ENCODE data around the gene RETREG3. TPM values are rescaled to one million over a fixed set of nuclear protein-coding genes. Genes with fewer than 3 reads are reported as not detected.
A peak's percentile ranks its signal among the peaks of the same experiment; 100 is the strongest.

Gene RETREG3
- total and polyA plus RNA-seq, 2 of the 13 experiments (the other 11 are each of a cell fraction or from before 2014, with no cell fraction given) = 47.0 to 55.8 TPM

DNA sequence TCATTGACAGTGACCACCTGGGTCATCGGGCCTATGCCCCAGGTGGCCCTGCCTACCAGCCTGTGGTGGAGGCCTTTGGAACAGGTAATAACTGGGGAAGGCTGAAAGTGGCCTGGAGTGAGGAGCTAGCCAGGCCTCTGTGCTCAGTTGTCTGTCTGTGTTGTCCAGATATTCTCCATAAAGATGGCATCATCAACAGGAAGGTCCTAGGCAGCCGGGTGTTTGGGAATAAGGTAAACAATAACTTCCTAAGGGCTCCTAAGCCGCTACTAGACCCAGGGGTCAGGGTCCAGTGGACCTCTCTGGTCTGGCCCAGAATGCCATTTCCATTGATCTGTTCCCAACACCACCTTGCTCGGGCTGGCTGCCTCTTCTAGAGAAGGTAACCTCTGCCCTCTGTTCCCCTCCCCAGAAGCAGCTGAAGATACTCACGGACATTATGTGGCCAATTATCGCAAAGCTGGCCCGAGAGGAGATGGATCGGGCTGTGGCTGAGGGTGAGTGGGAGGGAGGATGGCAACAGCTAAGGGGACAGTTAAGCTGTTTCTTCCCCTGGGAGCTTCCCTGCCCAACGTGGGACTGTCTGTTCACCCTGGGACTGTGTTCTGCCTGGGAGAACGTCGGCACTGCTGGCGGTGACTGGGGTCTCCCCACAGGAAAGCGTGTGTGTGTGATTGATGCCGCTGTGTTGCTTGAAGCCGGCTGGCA, 44.2 kb downstream of the RETREG3 start (continued):
- TF ChIP-seq, protein P1, sequence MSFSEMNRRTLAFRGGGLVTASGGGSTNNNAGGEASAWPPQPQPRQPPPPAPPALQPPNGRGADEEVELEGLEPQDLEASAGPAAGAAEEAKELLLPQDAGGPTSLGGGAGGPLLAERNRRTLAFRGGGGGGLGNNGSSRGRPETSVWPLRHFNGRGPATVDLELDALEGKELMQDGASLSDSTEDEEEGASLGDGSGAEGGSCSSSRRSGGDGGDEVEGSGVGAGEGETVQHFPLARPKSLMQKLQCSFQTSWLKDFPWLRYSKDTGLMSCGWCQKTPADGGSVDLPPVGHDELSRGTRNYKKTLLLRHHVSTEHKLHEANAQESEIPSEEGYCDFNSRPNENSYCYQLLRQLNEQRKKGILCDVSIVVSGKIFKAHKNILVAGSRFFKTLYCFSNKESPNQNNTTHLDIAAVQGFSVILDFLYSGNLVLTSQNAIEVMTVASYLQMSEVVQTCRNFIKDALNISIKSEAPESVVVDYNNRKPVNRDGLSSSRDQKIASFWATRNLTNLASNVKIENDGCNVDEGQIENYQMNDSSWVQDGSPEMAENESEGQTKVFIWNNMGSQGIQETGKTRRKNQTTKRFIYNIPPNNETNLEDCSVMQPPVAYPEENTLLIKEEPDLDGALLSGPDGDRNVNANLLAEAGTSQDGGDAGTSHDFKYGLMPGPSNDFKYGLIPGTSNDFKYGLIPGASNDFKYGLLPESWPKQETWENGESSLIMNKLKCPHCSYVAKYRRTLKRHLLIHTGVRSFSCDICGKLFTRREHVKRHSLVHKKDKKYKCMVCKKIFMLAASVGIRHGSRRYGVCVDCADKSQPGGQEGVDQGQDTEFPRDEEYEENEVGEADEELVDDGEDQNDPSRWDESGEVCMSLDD (CRISPR knock-in tag; IDR thresholded peaks at IDR 0.05; ENCODE audit: borderline replicate concordance) = no peak
- TF ChIP-seq HOXA9 (CRISPR knock-in tag; IDR thresholded peaks at IDR 0.05; ENCODE audit: borderline replicate concordance) (no peak), GMEB1 (CRISPR knock-in tag; IDR thresholded peaks at IDR 0.05; ENCODE audit: borderline replicate concordance) (peak; percentile 45), ZNF124 (CRISPR knock-in tag; IDR thresholded peaks at IDR 0.05) (peak; percentile 74; the same call in 1 of the 2 replicates), RFXAP (CRISPR knock-in tag; IDR thresholded peaks at IDR 0.05; ENCODE audit: borderline replicate concordance) (peak; percentile 59; the same call in 1 of the 2 replicates), PHF20 (CRISPR knock-in tag; IDR thresholded peaks at IDR 0.05) (peak; percentile 43; the same call in 1 of the 2 replicates), TFDP1 (CRISPR knock-in tag; IDR thresholded peaks at IDR 0.05; ENCODE audit: borderline replicate concordance) (no peak), ZNF24 (IDR thresholded peaks at IDR 0.05) (no peak), ZNF350 (CRISPR knock-in tag; IDR thresholded peaks at IDR 0.05; ENCODE audit: borderline replicate concordance, low read depth) (peak; percentile 46), SALL1 (CRISPR knock-in tag; IDR thresholded peaks at IDR 0.05) (peak; percentile 93), PITX1 (CRISPR knock-in tag; IDR thresholded peaks at IDR 0.05) (peak; percentile 83), ELF1 (CRISPR knock-in tag; IDR thresholded peaks at IDR 0.05) (peak; percentile 57; the same call in 1 of the 2 replicates), MED8 (CRISPR knock-in tag; IDR thresholded peaks at IDR 0.05; ENCODE audit: insufficient replicate concordance) (no peak), RARA (CRISPR knock-in tag; IDR thresholded peaks at IDR 0.05) (peak; percentile 86), ZNF749 (CRISPR knock-in tag; IDR thresholded peaks at IDR 0.05; ENCODE audit: borderline replicate concordance) (no peak), ZSCAN21 (CRISPR knock-in tag; IDR thresholded peaks at IDR 0.05; ENCODE audit: borderline replicate concordance) (no peak), SP5 (CRISPR knock-in tag; IDR thresholded peaks at IDR 0.05; ENCODE audit: borderline replicate concordance, low read depth) (peak; percentile 46; the same call in 1 of the 2 replicates), TBX2 (CRISPR knock-in tag; IDR thresholded peaks at IDR 0.05; ENCODE audit: borderline replicate concordance) (peak; percentile 61), SSRP1 (CRISPR knock-in tag; IDR thresholded peaks at IDR 0.05) (peak; percentile 44), HMG20A (CRISPR knock-in tag; IDR thresholded peaks at IDR 0.05; ENCODE audit: borderline replicate concordance) (peak; percentile 40; the same call in 1 of the 2 replicates), MAZ (IDR thresholded peaks at IDR 0.05; ENCODE audit: borderline replicate concordance, low read depth, low read length) (no peak), MAZ (CRISPR knock-in tag; IDR thresholded peaks at IDR 0.05; ENCODE audit: low read depth) (no peak), FOXO1 (CRISPR knock-in tag; IDR thresholded peaks at IDR 0.05) (peak; percentile 87), NFE2 (CRISPR knock-in tag; IDR thresholded peaks at IDR 0.05) (no peak)

Measured in HepG2 (cell line).